PC-9 (cell line): ENCODE data around the gene MORC2. TPM values are rescaled to one million over a fixed set of nuclear protein-coding genes. Genes with fewer than 3 reads are reported as not detected.

ENCODE experiments used
- BruUV-seq: library from RNA; stranded (reverse); fragments of 400-500 nt; replicated peaks from 2 replicates; lab custom pipeline; 2021; lab: Mats Ljungman, UMichigan
- CTCF ChIA-PET: fragments of 300-600 bp; sonication (Branson Sonifier 250); formaldehyde crosslinking; loops from one replicate; lab custom pipeline; 2022; ENCODE audit warnings: antibody characterized with exemption; lab: Charles Lee
- POLR2A ChIA-PET: fragments of 300-600 bp; sonication (Branson Sonifier 250); formaldehyde crosslinking; loops from one replicate; lab custom pipeline; 2022; ENCODE audit warnings: antibody characterized with exemption; ENCODE audit not compliant: unreplicated experiment; lab: Charles Lee
- DNase-seq, 2 experiments: peaks; one replicate each; pipeline versions ENCODE4 v3.0.0 to v3.0.0-alpha.2; 2015 to 2022; ENCODE audit warnings: mixed read lengths in 1 of 2
- H2AFZ ChIP-seq: fragments of 200-600 bp; sonication (generic); 2 replicates; pipeline ENCODE4 v1.8.1; 2017; ENCODE audit warnings: antibody characterized with exemption
- H3F3A ChIP-seq: fragments of 200-600 bp; sonication (generic); 2 replicates; pipeline ENCODE4 v1.8.1; 2017; ENCODE audit warnings: antibody characterized with exemption, mild to moderate bottlenecking, low read depth; ENCODE audit not compliant: insufficient read depth
- H3K27ac ChIP-seq: fragments of 200-600 bp; sonication (generic); 2 replicates; pipeline ENCODE4 v1.6.1; 2016; ENCODE audit warnings: mixed run types
- H3K27me3 ChIP-seq: fragments of 200-600 bp; sonication (generic); 2 replicates; pipeline ENCODE4 v1.6.1; 2016; ENCODE audit warnings: low read depth, mixed run types; ENCODE audit not compliant: insufficient read depth
- H3K36me3 ChIP-seq: fragments of 200-600 bp; sonication (generic); 2 replicates; pipeline ENCODE4 v1.6.1; 2016; ENCODE audit warnings: low read depth, mixed run types
- H3K4me1 ChIP-seq: fragments of 200-600 bp; sonication (generic); replicated peaks from 2 replicates; pipeline ENCODE4 v1.6.1; 2016; ENCODE audit warnings: mixed run types; ENCODE audit not compliant: insufficient read depth
- H3K4me2 ChIP-seq: fragments of 200-600 bp; sonication (generic); 2 replicates; pipeline ENCODE4 v1.6.1; 2017; ENCODE audit warnings: mixed run types
- H3K4me3 ChIP-seq: fragments of 200-600 bp; sonication (generic); 2 replicates; pipeline ENCODE4 v1.6.1; 2016; ENCODE audit warnings: mixed run types
- H3K79me2 ChIP-seq: fragments of 200-600 bp; sonication (generic); 2 replicates; pipeline ENCODE4 v1.6.1; 2017; ENCODE audit warnings: low read depth, mixed run types
- H3K9me2 ChIP-seq: fragments of 200-600 bp; sonication (generic); 2 replicates; pipeline ENCODE4 v1.8.1; 2017; ENCODE audit warnings: mild to moderate bottlenecking; ENCODE audit not compliant: insufficient read depth
- H3K9me3 ChIP-seq: fragments of 200-600 bp; sonication (generic); 2 replicates; pipeline ENCODE4 v1.8.1; 2016; ENCODE audit warnings: low read depth; ENCODE audit not compliant: insufficient read depth
- H4K20me1 ChIP-seq: fragments of 200-600 bp; sonication (generic); 2 replicates; pipeline ENCODE4 v1.8.1; 2017; ENCODE audit not compliant: insufficient read depth
- EZH2 ChIP-seq: fragments of 200-600 bp; sonication (generic); IDR thresholded peaks from 2 replicates; pipeline ENCODE4 v1.8.0; 2017; ENCODE audit warnings: antibody characterized with exemption, low read depth
- intact Hi-C: fragments of 100-400 bp; cut with micrococcal nuclease; formaldehyde crosslinking; loops from one replicate; pipeline ENCODE4 v1.10.0; 2022; ENCODE audit not compliant: unreplicated experiment
- total RNA-seq: library from RNA; stranded (reverse); gene quantifications from 2 replicates; pipeline ENCODE4 v1.2.3, GENCODE V29; 2021
- TF ChIP-seq, protein P1 (sequence below): fragments of 200-600 bp; sonication (generic); conservative IDR thresholded peaks from 2 replicates; pipeline ENCODE4 v1.6.1; 2017; ENCODE audit warnings: mixed run types, antibody characterized with exemption, mild to moderate bottlenecking, moderate library complexity

MORC2 gene
- total RNA-seq, 1 experiment from 2014 or later: 39.8 TPM

- no peak overlapping the region for H3K27ac ChIP-seq
- TF ChIP-seq EZH2: no peak
- TF ChIP-seq, protein P1, sequence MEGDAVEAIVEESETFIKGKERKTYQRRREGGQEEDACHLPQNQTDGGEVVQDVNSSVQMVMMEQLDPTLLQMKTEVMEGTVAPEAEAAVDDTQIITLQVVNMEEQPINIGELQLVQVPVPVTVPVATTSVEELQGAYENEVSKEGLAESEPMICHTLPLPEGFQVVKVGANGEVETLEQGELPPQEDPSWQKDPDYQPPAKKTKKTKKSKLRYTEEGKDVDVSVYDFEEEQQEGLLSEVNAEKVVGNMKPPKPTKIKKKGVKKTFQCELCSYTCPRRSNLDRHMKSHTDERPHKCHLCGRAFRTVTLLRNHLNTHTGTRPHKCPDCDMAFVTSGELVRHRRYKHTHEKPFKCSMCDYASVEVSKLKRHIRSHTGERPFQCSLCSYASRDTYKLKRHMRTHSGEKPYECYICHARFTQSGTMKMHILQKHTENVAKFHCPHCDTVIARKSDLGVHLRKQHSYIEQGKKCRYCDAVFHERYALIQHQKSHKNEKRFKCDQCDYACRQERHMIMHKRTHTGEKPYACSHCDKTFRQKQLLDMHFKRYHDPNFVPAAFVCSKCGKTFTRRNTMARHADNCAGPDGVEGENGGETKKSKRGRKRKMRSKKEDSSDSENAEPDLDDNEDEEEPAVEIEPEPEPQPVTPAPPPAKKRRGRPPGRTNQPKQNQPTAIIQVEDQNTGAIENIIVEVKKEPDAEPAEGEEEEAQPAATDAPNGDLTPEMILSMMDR: no peak
- POLR2A ChIA-PET: no interaction called here
- no peaks in the 10 kb centered on the region for H3K79me2 ChIP-seq
- H3K36me3 ChIP-seq: no peaks in the 10 kb centered on the region
- H3K27me3 ChIP-seq: no peaks in the 10 kb centered on the region
- H3K9me3 ChIP-seq: no peaks in the 10 kb centered on the region
- H3K4me2 ChIP-seq: no peak overlapping the region
- H4K20me1 ChIP-seq: no peaks in the 10 kb centered on the region
- no peaks in the 10 kb centered on the region for H3K9me2 ChIP-seq
- CTCF ChIA-PET: no interaction called here
- no peaks in the 10 kb centered on the region for H3F3A ChIP-seq
- H3K4me1 ChIP-seq: no peaks in the 10 kb centered on the region
- no peak for DNase-seq
- H3K4me3 ChIP-seq: no peak overlapping the region
- no peak overlapping the region for H2AFZ ChIP-seq
- BruUV-seq: no TSS peak
- intact Hi-C loops: no loop called here
Observed at GRCh38 chr22:30998329-30998728, 29.8 kb upstream of the MORC2 start.

DNA sequence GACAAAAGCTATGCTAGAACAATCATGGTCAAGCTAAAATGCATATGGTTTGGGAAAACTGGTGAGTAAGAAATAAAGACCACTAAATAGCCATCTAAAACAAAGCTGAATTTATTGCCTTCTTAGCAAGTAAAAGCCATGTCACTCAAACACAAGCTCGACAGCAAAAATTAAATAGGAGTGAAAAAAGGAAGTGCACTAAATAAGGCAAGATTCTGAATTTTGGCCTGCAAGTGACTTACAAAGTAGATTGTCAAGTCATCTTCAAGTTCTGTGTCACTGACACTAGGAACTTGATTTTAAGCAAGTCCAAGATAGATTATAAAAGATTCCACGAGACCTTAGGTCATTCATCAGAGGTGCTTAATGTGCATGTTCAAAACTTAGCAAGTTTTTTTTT is 27.9 kb upstream of the MORC2 start:
- ChIA-PET CTCF (interaction anchor here (0.7 kb wide), 1 partner anchor 20 kb away, joined by 5 read pairs; no protein-coding TSS in a partner anchor), POLR2A (no interaction called here)
- Histone ChIP-seq H3K27me3 (no peaks in the 10 kb centered on the region), H4K20me1 (no peaks in the 10 kb centered on the region), H3K4me3 (no peak overlapping the region), H3K4me2 (no peak overlapping the region), H3K9me3 (no peaks in the 10 kb centered on the region), H3K9me2 (no peaks in the 10 kb centered on the region), H3K4me1 (no peaks in the 10 kb centered on the region), H2AFZ (no peak overlapping the region), H3K27ac (no peak overlapping the region), H3F3A (no peaks in the 10 kb centered on the region), H3K79me2 (no peaks in the 10 kb centered on the region), H3K36me3 (no peaks in the 10 kb centered on the region)
- TF ChIP-seq, protein P1: no peak
- TF ChIP-seq EZH2: no peak
- no TSS peak for BruUV-seq
- intact Hi-C loops: no loop called here
- no peak for DNase-seq

GRCh38 chr22:30994960-30995359 is 26.4 kb upstream of the MORC2 start:
- no peak for DNase-seq
- Histone ChIP-seq H4K20me1 (no peaks in the 10 kb centered on the region), H3K79me2 (no peaks in the 10 kb centered on the region), H3K9me3 (no peaks in the 10 kb centered on the region), H3K36me3 (no peaks in the 10 kb centered on the region), H3K4me1 (no peaks in the 10 kb centered on the region), H3K4me3 (no peak overlapping the region), H3K27me3 (no peaks in the 10 kb centered on the region), H3K9me2 (no peaks in the 10 kb centered on the region), H3F3A (no peaks in the 10 kb centered on the region), H3K4me2 (no peak overlapping the region), H2AFZ (no peak overlapping the region), H3K27ac (no peak overlapping the region)
- TF ChIP-seq, protein P1: no peak
- TF ChIP-seq EZH2: no peak
- POLR2A ChIA-PET: no interaction called here
- CTCF ChIA-PET: no interaction called here
- BruUV-seq: no TSS peak
- intact Hi-C loops: no loop called here
